Measurements from ENCODE around the gene FRMD4A. TPM values are rescaled to one million over a fixed set of nuclear protein-coding genes. Genes with fewer than 3 reads are reported as not detected.
A peak's percentile ranks its signal among the peaks of the same experiment; 100 is the strongest.
"Not testable (repeated sequence)": the region's sequence is repeated elsewhere in the genome, so short reads cannot be mapped to it uniquely, and the experiment has no call there.

FRMD4A gene
- total and polyA plus RNA-seq, 2 experiments from 2014 or later, result 11.9 to 17.5 TPM

DNA sequence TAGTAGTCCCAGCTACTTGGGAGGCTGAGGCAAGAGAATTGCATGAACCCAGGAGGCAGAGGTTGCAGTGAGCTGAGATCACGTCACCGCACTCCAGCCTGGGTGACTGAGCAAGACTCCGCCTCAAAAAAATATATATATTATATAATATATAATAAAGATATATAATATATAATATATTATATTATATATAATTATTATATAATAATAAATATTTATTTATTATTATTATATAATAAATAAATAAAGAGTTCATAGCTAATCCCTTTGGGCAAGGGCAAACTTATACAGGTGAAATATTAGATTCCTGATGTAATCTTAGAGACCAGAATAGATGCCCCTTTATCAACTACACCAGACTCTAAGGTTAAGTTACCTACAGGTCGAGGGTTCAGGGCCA is 558.7 kb downstream of the FRMD4A start:
- Histone ChIP-seq H3F3A (ENCODE audit: insufficient read depth) (peaks cover 20% of the 10 kb centered on the region), H3K27ac (no peak overlapping the region), H3K9ac (no peak overlapping the region), H2AFZ (no peak overlapping the region), H3K79me2 (ENCODE audit: insufficient read depth) (peaks cover 25% of the 10 kb centered on the region; the same call in 1 of the 2 replicates), H3K9me3 (ENCODE audit: low read depth) (no peaks in the 10 kb centered on the region), H3K9me2 (ENCODE audit: insufficient read depth) (no peaks in the 10 kb centered on the region), H3K27me3 (replicated peaks; ENCODE audit: insufficient read depth) (no peaks in the 10 kb centered on the region), H3K36me3 (ENCODE audit: low read depth) (no peaks in the 10 kb centered on the region), H4K20me1 (ENCODE audit: insufficient read depth) (no peaks in the 10 kb centered on the region), H3K4me2 (ENCODE audit: unreplicated experiment) (no peak overlapping the region), H3K4me1 (ENCODE audit: insufficient read depth) (peaks cover 27% of the 10 kb centered on the region), H3K4me3 (no peak overlapping the region)
- no peak for DNase-seq
- WGBS, 2 experiments (ENCODE audit: low coverage in 1 of 2, low lambda C conversion rate in 2 of 2, missing lambda C conversion rate in 2 of 2), result 89 to 93% methylated on average over 4 of the region's 4 CpGs
- in situ Hi-C loops (cut with MboI), result loop anchor here (10.0 kb wide), 1 partner anchor 397 kb away; no protein-coding TSS in a partner anchor
- no peak for TF ChIP-seq EZH2 (IDR thresholded peaks at IDR 0.05; ENCODE audit: insufficient read depth, poor library complexity, severe bottlenecking)
- no peak for TF ChIP-seq EZH2phosphoT487 (IDR thresholded peaks at IDR 0.05; ENCODE audit: insufficient read depth, low read depth)

DNA sequence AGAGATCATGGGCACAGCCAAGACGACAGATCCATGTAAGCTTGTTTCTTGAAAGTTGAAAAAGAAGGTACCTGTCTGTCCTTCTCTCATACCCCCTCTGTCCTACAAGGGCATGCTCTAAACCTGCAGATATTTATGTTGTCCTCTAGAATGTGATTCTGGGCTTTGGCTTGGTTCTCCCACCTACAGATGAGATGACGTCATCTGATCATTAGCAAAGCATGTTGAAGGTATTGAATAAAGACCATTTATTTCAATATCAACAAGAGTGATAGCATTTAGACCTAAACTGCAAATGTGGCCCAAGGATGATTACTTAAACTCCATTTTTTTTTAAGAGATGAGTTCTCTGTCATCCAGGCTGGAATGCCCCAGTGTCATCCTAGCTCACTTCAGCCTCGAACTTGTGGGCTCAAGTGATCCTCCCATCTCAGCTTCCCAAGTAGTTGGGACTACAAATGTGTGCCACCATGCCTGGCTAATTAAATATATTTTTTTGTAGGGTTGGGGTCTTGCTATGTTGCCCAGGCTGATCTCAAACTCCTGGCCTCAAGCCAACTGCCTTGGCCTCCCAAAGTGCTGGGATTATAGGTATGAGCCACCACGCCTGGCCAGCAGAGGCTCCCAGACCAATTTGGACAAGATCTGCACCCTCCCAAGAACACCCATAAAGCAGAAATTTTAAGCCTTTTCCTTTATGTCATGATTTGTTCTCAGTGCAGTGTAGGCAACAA is 559.8 kb downstream of the FRMD4A start:
- DNase-seq, result no peak
- Histone ChIP-seq H3K36me3 (ENCODE audit: low read depth) (no peaks in the 10 kb centered on the region), H3K4me3 (no peak overlapping the region), H3K9me2 (ENCODE audit: insufficient read depth) (no peaks in the 10 kb centered on the region), H3K4me1 (ENCODE audit: insufficient read depth) (peaks cover 16% of the 10 kb centered on the region), H3K27ac (no peak overlapping the region), H3K9me3 (ENCODE audit: low read depth) (no peaks in the 10 kb centered on the region), H3K4me2 (ENCODE audit: unreplicated experiment) (no peak overlapping the region), H2AFZ (no peak overlapping the region), H3K9ac (no peak overlapping the region), H4K20me1 (ENCODE audit: insufficient read depth) (no peaks in the 10 kb centered on the region), H3F3A (ENCODE audit: insufficient read depth) (peaks cover 9% of the 10 kb centered on the region), H3K27me3 (replicated peaks; ENCODE audit: insufficient read depth) (no peaks in the 10 kb centered on the region), H3K79me2 (ENCODE audit: insufficient read depth) (peaks cover 25% of the 10 kb centered on the region; the same call in 1 of the 2 replicates)
- TF ChIP-seq EZH2 (IDR thresholded peaks at IDR 0.05; ENCODE audit: insufficient read depth, poor library complexity, severe bottlenecking) (no peak), EZH2phosphoT487 (IDR thresholded peaks at IDR 0.05; ENCODE audit: insufficient read depth, low read depth) (no peak)
- in situ Hi-C loops (cut with MboI), result loop anchor here (10.0 kb wide), 1 partner anchor 396 kb away; no protein-coding TSS in a partner anchor
- 96 to 98% methylated on average over 4 of the region's 4 CpGs for WGBS, 2 experiments (ENCODE audit: low coverage in 1 of 2, low lambda C conversion rate in 2 of 2, missing lambda C conversion rate in 2 of 2)

GRCh38 chr10:13769946-13770345 is 560.8 kb downstream of the FRMD4A start:
- peaks cover 8% of the 10 kb centered on the region; the same call in 1 of the 2 replicates for H3K4me1 ChIP-seq (ENCODE audit: insufficient read depth)
- H3K4me2 ChIP-seq (ENCODE audit: unreplicated experiment), result no peak overlapping the region
- peak; percentile 58 for DNase-seq
- no peak overlapping the region for H2AFZ ChIP-seq
- no peak for TF ChIP-seq EZH2 (IDR thresholded peaks at IDR 0.05; ENCODE audit: insufficient read depth, poor library complexity, severe bottlenecking)
- 70 to 72% methylated on average over 10 of the region's 10 CpGs for WGBS, 2 experiments (ENCODE audit: low coverage in 1 of 2, low lambda C conversion rate in 2 of 2, missing lambda C conversion rate in 2 of 2)
- in situ Hi-C loops (cut with MboI), result loop anchor here (10.0 kb wide), 1 partner anchor 395 kb away; no protein-coding TSS in a partner anchor
- no peaks in the 10 kb centered on the region for H3K27me3 ChIP-seq (replicated peaks; ENCODE audit: insufficient read depth)
- no peaks in the 10 kb centered on the region for H3K9me2 ChIP-seq (ENCODE audit: insufficient read depth)
- H4K20me1 ChIP-seq (ENCODE audit: insufficient read depth), result no peaks in the 10 kb centered on the region
- H3K27ac ChIP-seq, result peak overlapping the region; percentile 23
- no peaks in the 10 kb centered on the region for H3K36me3 ChIP-seq (ENCODE audit: low read depth)
- H3K79me2 ChIP-seq (ENCODE audit: insufficient read depth), result peaks cover 25% of the 10 kb centered on the region; the same call in 1 of the 2 replicates
- H3K4me3 ChIP-seq, result no peak overlapping the region
- H3K9ac ChIP-seq, result no peak overlapping the region
- no peaks in the 10 kb centered on the region for H3K9me3 ChIP-seq (ENCODE audit: low read depth)
- peaks cover 2% of the 10 kb centered on the region for H3F3A ChIP-seq (ENCODE audit: insufficient read depth)

GRCh38 chr10:13767676-13768178 is 563.0 kb downstream of the FRMD4A start:
- WGBS, 2 experiments (ENCODE audit: low coverage in 1 of 2, low lambda C conversion rate in 2 of 2, missing lambda C conversion rate in 2 of 2), result 78 to 82% methylated on average over 12 to 13 of the region's 13 CpGs
- no peaks in the 10 kb centered on the region for H3K36me3 ChIP-seq (ENCODE audit: low read depth)
- H3K9me3 ChIP-seq (ENCODE audit: low read depth), result no peaks in the 10 kb centered on the region
- no peak overlapping the region for H3K4me3 ChIP-seq
- no peaks in the 10 kb centered on the region for H3K9me2 ChIP-seq (ENCODE audit: insufficient read depth)
- H3K27ac ChIP-seq, result no peak overlapping the region
- H3F3A ChIP-seq (ENCODE audit: insufficient read depth), result no peaks in the 10 kb centered on the region
- no peak overlapping the region for H3K4me2 ChIP-seq (ENCODE audit: unreplicated experiment)
- peaks cover 15% of the 10 kb centered on the region; the same call in 1 of the 2 replicates for H3K79me2 ChIP-seq (ENCODE audit: insufficient read depth)
- TF ChIP-seq EZH2 (IDR thresholded peaks at IDR 0.05; ENCODE audit: insufficient read depth, poor library complexity, severe bottlenecking), result no peak
- TF ChIP-seq EZH2phosphoT487 (IDR thresholded peaks at IDR 0.05; ENCODE audit: insufficient read depth, low read depth), result no peak
- no peaks in the 10 kb centered on the region for H3K27me3 ChIP-seq (replicated peaks; ENCODE audit: insufficient read depth)
- in situ Hi-C loops (cut with MboI), result no loop called here
- no peak for DNase-seq
- no peak overlapping the region for H2AFZ ChIP-seq
- H4K20me1 ChIP-seq (ENCODE audit: insufficient read depth), result no peaks in the 10 kb centered on the region
- H3K4me1 ChIP-seq (ENCODE audit: insufficient read depth), result 0 out of 2 replicates have a peak, but pooled peaks cover 5% of the 10 kb centered on the region
- no peak overlapping the region for H3K9ac ChIP-seq

- in situ Hi-C loops (cut with MboI); H3K4me3 ChIP-seq; H4K20me1 ChIP-seq (ENCODE audit: insufficient read depth); H3K9me3 ChIP-seq (ENCODE audit: low read depth); H3F3A ChIP-seq (ENCODE audit: insufficient read depth); H3K9me2 ChIP-seq (ENCODE audit: insufficient read depth); H3K79me2 ChIP-seq (ENCODE audit: insufficient read depth); H3K27me3 ChIP-seq (replicated peaks; ENCODE audit: insufficient read depth); H3K27ac ChIP-seq; H3K9ac ChIP-seq; H3K4me1 ChIP-seq (ENCODE audit: insufficient read depth); DNase-seq; H3K36me3 ChIP-seq (ENCODE audit: low read depth); H2AFZ ChIP-seq; H3K4me2 ChIP-seq (ENCODE audit: unreplicated experiment): not testable (repeated sequence)
- 91 to 96% methylated on average over 5 of the region's 5 CpGs for WGBS, 2 experiments (ENCODE audit: low coverage in 1 of 2, low lambda C conversion rate in 2 of 2, missing lambda C conversion rate in 2 of 2)
Measured at GRCh38 chr10:13767148-13767547, 563.6 kb downstream of the FRMD4A start.
